ENCODE data around the gene TSPYL6. TPM values are rescaled to one million over a fixed set of nuclear protein-coding genes. Genes with fewer than 3 reads are reported as not detected.
"Not testable (repeated sequence)": the region's sequence is repeated elsewhere in the genome, so short reads cannot be mapped to it uniquely, and the experiment has no call there.

Gene TSPYL6
- total RNA-seq, 2 donors from 2014 or later = not detected

DNA sequence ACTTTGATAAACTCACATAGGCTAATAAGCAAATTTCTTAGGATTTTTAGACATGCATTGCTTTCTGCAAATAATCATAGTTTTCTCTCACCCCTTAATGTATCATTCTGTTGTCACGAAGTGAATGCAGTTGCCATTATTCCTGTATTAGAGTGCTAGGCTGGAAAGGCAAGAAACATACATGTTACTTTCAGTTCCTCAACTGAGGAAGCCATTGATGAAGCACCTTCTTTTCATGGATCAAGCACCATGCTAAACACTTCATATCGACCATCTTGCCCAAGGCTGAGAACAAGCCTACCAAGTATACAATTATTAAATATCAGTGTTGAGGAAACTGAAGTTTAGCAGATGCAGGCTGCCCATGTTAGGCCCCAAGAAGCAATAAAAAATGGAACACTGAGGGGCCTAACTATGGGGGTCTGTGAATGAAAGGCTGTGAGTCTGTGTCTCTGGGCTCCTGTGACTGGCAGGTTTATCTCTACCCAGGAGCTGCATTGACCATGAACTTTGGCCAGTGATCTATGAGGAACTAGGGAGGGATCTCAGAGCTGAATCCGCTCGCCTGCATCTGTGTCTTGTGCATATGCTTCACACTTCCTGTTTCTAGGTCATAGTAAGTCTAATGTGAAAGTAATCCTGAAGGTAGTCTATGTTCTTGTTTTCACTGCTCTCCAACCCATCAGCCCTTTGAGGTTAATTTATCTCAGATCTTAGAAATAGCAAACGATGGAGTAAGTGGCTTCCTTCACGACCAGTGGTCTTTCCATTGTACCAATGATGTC, 16.0 kb upstream of the TSPYL6 start:
- DNase-seq (no peak), ATAC-seq (peak; percentile 44)
- no peaks in the 10 kb centered on the region for H3K9me3 ChIP-seq (ENCODE audit: control insufficient read depth, low read length, poor library complexity, severe bottlenecking)
- peaks cover 2% of the 10 kb centered on the region for H3K4me1 Mint-ChIP-seq
- peaks cover 2% of the 10 kb centered on the region for H3K36me3 Mint-ChIP-seq (ENCODE audit: low read depth)
- H3K27ac Mint-ChIP-seq = no peak overlapping the region
- no peaks in the 10 kb centered on the region for H3K27me3 Mint-ChIP-seq
- H3K4me3 Mint-ChIP-seq = no peak overlapping the region

DNA sequence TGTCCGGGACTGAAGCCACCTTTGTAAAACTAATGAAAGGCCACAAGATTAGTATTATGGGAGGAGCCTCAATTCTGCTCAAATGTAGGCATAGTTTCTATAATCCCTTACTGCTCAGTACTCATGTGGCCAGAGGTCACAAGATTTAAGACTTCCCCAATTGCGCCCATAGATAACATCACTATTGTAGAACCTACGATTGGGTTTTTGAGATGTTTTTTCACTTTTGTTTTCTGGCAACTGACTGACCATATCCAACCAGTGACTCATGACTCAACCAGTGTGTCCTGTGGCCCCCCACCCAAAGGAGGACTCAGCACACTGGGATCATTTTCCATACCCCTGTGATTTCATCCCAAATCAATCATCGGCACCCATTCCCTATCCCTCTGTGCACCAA, 15.2 kb upstream of the TSPYL6 start:
- H3K27ac Mint-ChIP-seq = no peak overlapping the region
- H3K4me1 Mint-ChIP-seq = peaks cover 2% of the 10 kb centered on the region
- ATAC-seq (no peak), DNase-seq (no peak)
- H3K27me3 Mint-ChIP-seq = no peaks in the 10 kb centered on the region
- peaks cover 2% of the 10 kb centered on the region for H3K36me3 Mint-ChIP-seq (ENCODE audit: low read depth)
- H3K9me3 ChIP-seq (ENCODE audit: control insufficient read depth, low read length, poor library complexity, severe bottlenecking) = no peaks in the 10 kb centered on the region
- H3K4me3 Mint-ChIP-seq = no peak overlapping the region

DNA sequence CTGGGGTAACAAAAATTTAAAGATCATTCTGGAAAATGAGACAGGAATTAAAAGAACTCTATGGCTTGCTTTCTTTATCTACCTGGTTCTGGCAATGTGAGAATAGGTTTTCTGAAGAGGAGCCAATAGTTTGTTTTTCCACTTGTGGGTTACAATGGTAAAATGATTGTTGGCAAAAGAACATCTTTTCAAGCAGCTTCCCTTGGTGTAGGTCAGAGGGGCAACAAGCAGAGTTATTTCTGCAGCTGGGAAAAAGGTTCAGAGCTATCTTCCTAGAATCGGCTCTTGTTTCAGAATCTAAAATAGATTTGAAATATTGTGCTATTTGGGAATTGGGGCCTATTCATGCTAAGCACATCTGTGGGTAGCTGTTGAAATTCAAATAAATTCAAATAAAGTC, 11.5 kb upstream of the TSPYL6 start:
- no peaks in the 10 kb centered on the region for H3K9me3 ChIP-seq (ENCODE audit: control insufficient read depth, low read length, poor library complexity, severe bottlenecking)
- Mint-ChIP-seq H3K27me3 (no peaks in the 10 kb centered on the region), H3K36me3 (ENCODE audit: low read depth) (no peaks in the 10 kb centered on the region), H3K4me3 (no peak overlapping the region), H3K4me1 (peaks cover 2% of the 10 kb centered on the region), H3K27ac (no peak overlapping the region)
- ATAC-seq (no peak), DNase-seq (no peak)

DNA sequence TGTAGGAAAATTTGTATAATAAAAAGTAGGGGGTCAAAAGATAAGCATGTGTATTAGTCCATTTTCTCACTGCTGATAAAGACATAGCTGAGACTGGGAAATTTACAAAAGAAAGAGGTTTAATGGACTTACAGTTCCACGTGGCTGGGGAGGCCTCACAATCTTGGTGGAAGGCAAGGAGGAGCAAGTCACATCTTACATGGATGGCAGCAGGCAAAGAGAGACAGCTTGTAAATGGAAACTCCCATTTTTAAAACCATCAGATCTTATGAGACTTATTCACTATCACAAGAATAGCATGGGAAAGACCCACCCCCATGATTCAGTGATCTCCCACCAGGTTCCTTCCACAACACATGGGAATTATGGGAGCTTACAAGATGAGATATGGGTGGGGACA, 9.1 kb upstream of the TSPYL6 start:
- not testable (repeated sequence) for H3K27me3 Mint-ChIP-seq; H3K4me3 Mint-ChIP-seq; H3K4me1 Mint-ChIP-seq; ATAC-seq; H3K36me3 Mint-ChIP-seq (ENCODE audit: low read depth); H3K9me3 ChIP-seq (ENCODE audit: control insufficient read depth, low read length, poor library complexity, severe bottlenecking); DNase-seq; H3K27ac Mint-ChIP-seq

DNA sequence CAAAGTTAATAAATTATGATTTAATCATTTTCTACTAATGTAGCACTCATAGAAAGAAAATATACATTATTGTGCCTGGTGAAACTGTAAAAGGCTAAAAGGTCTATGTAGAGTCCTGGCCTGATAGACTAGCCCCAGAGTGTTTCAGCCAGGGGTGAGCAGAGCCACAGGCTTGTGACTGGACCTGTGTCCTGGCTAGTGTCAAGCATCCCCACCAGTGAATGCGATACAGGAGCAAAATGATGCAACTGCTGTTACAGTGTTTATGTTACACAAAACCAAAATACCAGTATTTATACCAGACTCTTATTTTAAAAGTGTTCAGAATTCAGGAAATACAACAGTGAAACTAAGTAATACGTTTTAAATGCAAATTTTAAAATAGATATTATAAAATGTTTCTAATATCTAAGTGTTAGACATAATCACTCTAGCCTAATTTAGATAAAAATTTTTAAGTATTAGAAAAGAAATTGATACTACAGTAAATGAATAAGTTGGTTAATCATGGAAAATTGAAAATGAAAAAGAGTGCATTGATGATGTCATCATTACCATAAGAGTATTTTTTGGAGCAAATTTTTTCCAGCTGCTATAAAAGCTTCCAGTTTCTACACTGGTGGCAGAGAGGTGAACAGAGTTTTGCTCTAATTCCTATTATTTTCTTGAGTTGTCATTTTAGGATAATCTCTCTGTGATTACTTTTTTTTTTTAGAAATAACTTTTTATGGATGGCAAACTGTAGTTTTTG, 6.2 kb upstream of the TSPYL6 start:
- Mint-ChIP-seq H3K27me3 (no peaks in the 10 kb centered on the region), H3K4me3 (no peak overlapping the region), H3K4me1 (no peaks in the 10 kb centered on the region), H3K36me3 (ENCODE audit: low read depth) (no peaks in the 10 kb centered on the region), H3K27ac (no peak overlapping the region)
- ATAC-seq (no peak), DNase-seq (no peak)
- no peaks in the 10 kb centered on the region for H3K9me3 ChIP-seq (ENCODE audit: control insufficient read depth, low read length, poor library complexity, severe bottlenecking)

DNA sequence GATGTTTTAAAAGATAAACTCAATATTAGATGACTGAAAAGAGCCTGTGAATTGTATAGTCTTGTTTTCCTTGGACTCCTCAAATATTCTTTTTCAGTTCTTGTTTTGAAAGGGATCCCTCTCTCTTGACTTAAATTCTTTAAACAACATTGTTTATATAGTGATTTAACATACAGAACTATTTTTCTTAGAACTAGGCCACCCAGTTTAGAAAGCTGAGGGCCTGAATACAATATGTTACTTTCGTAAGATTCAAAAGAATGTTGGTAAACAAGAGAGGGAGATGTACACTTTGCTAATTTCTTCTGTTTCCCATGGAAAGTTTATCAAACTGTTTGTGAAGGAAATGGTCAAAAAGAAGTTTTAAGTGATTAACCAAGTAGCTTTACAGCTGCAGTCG, 5.5 kb upstream of the TSPYL6 start:
- ATAC-seq (no peak), DNase-seq (no peak)
- no peak overlapping the region for H3K27ac Mint-ChIP-seq
- no peaks in the 10 kb centered on the region for H3K27me3 Mint-ChIP-seq
- H3K36me3 Mint-ChIP-seq (ENCODE audit: low read depth) = no peaks in the 10 kb centered on the region
- H3K4me1 Mint-ChIP-seq = no peaks in the 10 kb centered on the region
- H3K9me3 ChIP-seq (ENCODE audit: control insufficient read depth, low read length, poor library complexity, severe bottlenecking) = no peaks in the 10 kb centered on the region
- no peak overlapping the region for H3K4me3 Mint-ChIP-seq

DNA sequence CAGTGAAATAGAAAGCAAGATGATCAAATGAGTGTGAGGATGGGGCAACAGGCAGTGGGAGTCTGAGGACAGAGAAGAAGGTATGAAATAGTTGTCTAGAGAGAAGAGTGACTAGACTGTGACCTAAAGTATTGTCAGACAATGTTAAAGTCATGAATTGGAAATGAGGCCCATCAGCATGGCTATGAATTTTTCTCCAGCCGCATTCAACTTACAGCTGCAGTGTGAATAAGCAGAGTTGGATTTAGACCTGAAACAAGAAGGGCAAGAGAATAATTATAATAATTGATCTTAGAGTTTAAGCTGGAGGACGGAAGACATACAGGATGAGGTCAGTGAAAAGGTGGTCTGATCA, 4.2 kb upstream of the TSPYL6 start:
- no peak for ATAC-seq

DNA sequence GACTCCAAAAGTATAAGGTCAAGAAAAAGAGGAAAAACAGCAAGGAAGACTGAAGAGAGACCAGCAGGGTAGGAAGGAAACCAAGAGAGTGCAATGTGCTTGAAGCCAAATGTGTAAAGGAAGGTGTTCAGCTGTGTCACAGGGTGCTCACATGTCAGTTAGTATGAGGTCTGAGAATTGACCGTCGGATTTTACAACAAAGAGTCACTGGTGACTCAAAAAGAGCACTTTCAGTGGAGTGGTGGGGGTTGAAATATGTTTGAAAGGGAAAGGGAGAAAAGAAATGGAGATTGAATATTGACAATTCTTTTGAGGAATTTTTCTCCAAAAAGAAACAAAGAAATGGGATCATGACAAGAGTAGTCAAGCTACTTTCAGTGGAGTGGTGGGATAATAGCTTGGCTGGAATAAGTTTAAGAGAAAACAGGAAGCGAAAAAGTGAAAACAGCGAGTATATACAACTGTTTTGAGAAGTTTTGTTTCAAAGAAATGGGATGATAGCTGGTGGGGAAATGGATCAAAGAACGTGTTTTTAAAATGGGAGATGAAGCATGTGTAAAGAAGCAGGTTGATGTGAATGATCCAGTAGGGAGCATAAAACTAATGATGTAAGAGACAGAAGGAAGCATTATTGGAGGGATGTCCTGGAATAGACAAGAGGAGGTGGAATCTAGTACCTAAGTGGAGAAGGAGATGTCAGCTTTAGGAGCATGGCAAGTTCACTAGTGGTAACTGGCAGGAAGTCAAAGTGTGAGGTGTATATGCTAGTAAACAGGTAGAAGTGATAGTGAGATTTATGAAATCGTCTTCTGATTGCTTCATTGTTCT, 3.6 kb upstream of the TSPYL6 start:
- no peaks in the 10 kb centered on the region for H3K4me1 Mint-ChIP-seq
- no peak overlapping the region for H3K27ac Mint-ChIP-seq
- DNase-seq = no peak
- no peak for ATAC-seq
- peaks cover 2% of the 10 kb centered on the region for H3K36me3 Mint-ChIP-seq (ENCODE audit: low read depth)
- no peaks in the 10 kb centered on the region for H3K27me3 Mint-ChIP-seq
- H3K9me3 ChIP-seq (ENCODE audit: control insufficient read depth, low read length, poor library complexity, severe bottlenecking) = no peaks in the 10 kb centered on the region
- H3K4me3 Mint-ChIP-seq = no peak overlapping the region

More for the DNA sequence above, 4.2 kb upstream of the TSPYL6 start:
- no peaks in the 10 kb centered on the region for H3K4me1 Mint-ChIP-seq
- no peak overlapping the region for H3K27ac Mint-ChIP-seq
- no peaks in the 10 kb centered on the region for H3K9me3 ChIP-seq (ENCODE audit: control insufficient read depth, low read length, poor library complexity, severe bottlenecking)
- peaks cover 2% of the 10 kb centered on the region for H3K36me3 Mint-ChIP-seq (ENCODE audit: low read depth)
- DNase-seq = no peak
- no peaks in the 10 kb centered on the region for H3K27me3 Mint-ChIP-seq
- no peak overlapping the region for H3K4me3 Mint-ChIP-seq

DNA sequence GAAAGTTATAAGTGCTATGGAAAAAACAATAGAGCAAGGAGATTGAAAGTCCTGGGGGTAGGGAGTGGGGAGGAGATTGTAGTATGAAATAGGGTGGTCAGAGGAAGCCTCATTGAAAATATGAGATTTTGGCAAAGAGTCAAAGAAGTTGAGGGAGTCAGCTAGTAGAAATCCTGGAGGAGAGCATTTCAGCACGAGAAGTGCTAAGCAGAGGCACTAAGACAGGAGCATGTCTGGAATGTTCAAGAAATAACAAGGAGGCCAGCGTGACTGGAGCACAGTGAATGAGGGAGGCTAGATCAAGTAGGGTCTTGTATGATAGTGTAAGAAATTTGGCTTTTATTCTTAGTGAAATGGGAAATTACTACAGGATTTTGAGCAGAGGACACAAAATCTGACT, 2.1 kb upstream of the TSPYL6 start:
- Mint-ChIP-seq H3K27me3 (no peaks in the 10 kb centered on the region), H3K4me3 (no peak overlapping the region), H3K4me1 (no peaks in the 10 kb centered on the region), H3K36me3 (ENCODE audit: low read depth) (peaks cover 2% of the 10 kb centered on the region), H3K27ac (no peak overlapping the region)
- no peaks in the 10 kb centered on the region for H3K9me3 ChIP-seq (ENCODE audit: control insufficient read depth, low read length, poor library complexity, severe bottlenecking)
- ATAC-seq (no peak), DNase-seq (no peak)

DNA sequence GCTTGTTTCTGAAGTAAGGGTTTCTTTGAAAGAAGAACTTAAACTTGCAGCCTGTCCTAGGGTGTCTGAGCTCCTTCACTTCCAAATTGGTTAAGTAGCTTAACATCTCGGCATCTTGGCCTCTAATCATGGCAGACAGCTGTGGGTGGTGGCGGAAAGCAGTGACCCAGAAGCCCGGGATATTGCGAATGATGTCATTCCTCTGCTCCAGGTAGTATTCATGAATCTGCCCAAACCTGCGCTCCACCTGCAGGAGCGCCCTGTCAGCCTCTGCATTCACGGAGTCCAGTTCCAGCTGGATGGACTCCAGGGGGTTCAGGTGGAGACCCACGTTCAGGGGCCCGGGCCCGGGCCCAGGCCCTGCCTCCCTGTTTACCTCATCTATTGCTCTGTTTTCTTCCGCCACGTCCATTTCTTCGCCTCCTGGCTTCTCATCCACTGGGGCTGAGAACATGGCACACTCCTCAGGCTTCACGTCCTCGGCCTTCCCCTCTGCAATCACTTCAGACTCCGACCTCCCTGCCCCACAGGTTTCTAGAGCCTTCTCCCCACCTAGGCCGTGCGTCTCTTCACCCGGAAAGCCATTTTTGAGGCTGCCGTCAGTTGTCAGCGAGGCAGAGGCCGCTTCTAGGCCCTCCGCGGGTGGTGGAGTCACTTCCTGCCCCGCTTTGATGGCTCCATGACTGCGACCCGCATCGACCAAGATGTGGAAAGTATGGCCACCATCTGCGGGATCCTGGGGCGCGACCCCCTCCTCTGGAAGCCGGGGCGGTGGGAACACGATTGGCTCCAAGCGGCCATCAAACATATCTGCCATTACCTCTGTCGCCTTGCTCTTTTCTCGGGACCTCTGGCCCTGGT, 569 bp downstream of the TSPYL6 start:
- ATAC-seq (no peak), DNase-seq (no peak)
- H3K4me3 Mint-ChIP-seq = no peak overlapping the region
- H3K27ac Mint-ChIP-seq = no peak overlapping the region
- no peaks in the 10 kb centered on the region for H3K4me1 Mint-ChIP-seq
- no peaks in the 10 kb centered on the region for H3K27me3 Mint-ChIP-seq
- H3K36me3 Mint-ChIP-seq (ENCODE audit: low read depth) = peaks cover 2% of the 10 kb centered on the region
- H3K9me3 ChIP-seq (ENCODE audit: control insufficient read depth, low read length, poor library complexity, severe bottlenecking) = no peaks in the 10 kb centered on the region

DNA sequence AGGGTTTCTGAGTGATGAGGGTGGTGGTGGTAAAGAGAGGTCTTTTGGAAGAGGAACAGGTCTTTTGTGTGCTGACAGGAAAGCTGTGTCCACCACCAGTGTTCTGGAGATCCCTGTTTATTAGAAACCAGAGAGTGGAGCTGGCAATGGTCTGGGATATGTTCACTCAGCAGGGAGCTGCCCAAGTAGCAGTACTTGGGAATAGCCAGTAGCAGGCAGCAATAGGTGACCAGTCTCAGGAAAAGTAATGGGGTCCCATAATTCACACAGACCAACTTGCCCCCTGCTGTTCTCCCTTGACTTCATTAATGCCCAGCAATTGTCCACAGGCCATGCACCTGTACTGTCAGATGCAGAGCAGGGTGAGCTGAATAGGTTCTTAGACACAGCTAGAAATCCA, 1.8 kb downstream of the TSPYL6 start:
- DNase-seq = no peak
- no peak overlapping the region for H3K4me3 Mint-ChIP-seq

DNA sequence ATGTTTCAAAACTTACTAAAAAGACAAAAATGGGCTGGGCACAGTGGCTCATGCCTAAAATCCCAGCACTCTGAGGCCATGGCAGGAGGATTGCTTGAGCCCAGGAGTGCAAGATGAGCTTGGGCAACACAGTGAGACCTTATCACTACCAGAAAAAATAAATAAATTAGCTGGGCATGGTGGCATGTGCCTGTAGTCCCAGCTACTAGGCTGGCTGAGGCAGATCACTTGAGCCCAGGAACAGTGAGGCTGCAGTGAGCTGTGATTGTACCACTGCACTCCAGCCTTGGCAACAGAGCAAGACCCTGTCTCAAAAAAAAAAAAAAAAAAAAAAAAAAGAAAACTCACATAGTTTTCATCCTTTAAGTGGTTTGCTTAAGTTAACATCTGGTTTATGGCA, 6.4 kb downstream of the TSPYL6 start:
- Mint-ChIP-seq H3K36me3 (ENCODE audit: low read depth) (peaks cover 2% of the 10 kb centered on the region), H3K4me3 (no peak overlapping the region)

More for the DNA sequence above, 1.8 kb downstream of the TSPYL6 start:
- H3K4me1 Mint-ChIP-seq = no peaks in the 10 kb centered on the region
- no peaks in the 10 kb centered on the region for H3K9me3 ChIP-seq (ENCODE audit: control insufficient read depth, low read length, poor library complexity, severe bottlenecking)
- no peak for ATAC-seq
- peaks cover 2% of the 10 kb centered on the region for H3K36me3 Mint-ChIP-seq (ENCODE audit: low read depth)
- no peak overlapping the region for H3K27ac Mint-ChIP-seq
- H3K27me3 Mint-ChIP-seq = no peaks in the 10 kb centered on the region

More for the DNA sequence above, 6.4 kb downstream of the TSPYL6 start:
- Mint-ChIP-seq H3K4me1 (no peaks in the 10 kb centered on the region), H3K27me3 (no peaks in the 10 kb centered on the region), H3K27ac (no peak overlapping the region)
- no peaks in the 10 kb centered on the region for H3K9me3 ChIP-seq (ENCODE audit: control insufficient read depth, low read length, poor library complexity, severe bottlenecking)
- no peak for DNase-seq
- no peak for ATAC-seq

Measured in T-helper 17 cell (primary cell).